Tibial nerve (tissue), 4 donors: Measurements from ENCODE around the gene RNF166. TPM values are rescaled to one million over a fixed set of nuclear protein-coding genes. Genes with fewer than 3 reads are reported as not detected.

Experiments
- DNase-seq, 2 donors: peaks; one replicate each; pipeline ENCODE4 v3.0.0-alpha.2; 2019; ENCODE audit warnings: low spot score in 2 of 2
- H3K27ac ChIP-seq, 4 donors: fragments of 200-600 bp; sonication (generic) in 3 of 4; one replicate each; pipeline ENCODE4 v1.5.1; 2017 to 2019; ENCODE audit warnings: mild to moderate bottlenecking in 1 of 4
- H3K27me3 ChIP-seq, 2 donors: fragments of 200-600 bp; sonication (generic) in 1 of 2; one replicate each; pipeline versions ENCODE4 v1.5.1 to v1.6.0; 2017 to 2019
- H3K36me3 ChIP-seq, 3 donors: fragments of 200-600 bp; sonication (generic); one replicate each; pipeline ENCODE4 v1.5.1; 2018 to 2019
- H3K4me1 ChIP-seq, 4 donors: fragments of 200-600 bp; sonication (generic) in 3 of 4; one replicate each; pipeline ENCODE4 v1.5.1; 2017 to 2019
- H3K4me3 ChIP-seq, 4 donors: fragments of 200-600 bp; sonication (generic) in 3 of 4; one replicate each; pipeline ENCODE4 v1.5.1; 2017 to 2019; ENCODE audit warnings: mild to moderate bottlenecking in 1 of 4, moderate library complexity in 1 of 4
- H3K9me3 ChIP-seq, 4 donors: fragments of 200-600 bp; sonication (generic) in 3 of 4; one replicate each; pipeline ENCODE4 v1.5.1; 2017 to 2019
- EP300 ChIP-seq, 2 donors: sonication (generic); formaldehyde crosslinking; IDR thresholded peaks; one replicate each; pipeline ENCODE4 v1.6.1; 2017; ENCODE audit warnings: antibody characterized with exemption in 2 of 2, mild to moderate bottlenecking in 1 of 2
- POLR2A ChIP-seq, 2 donors: fragments of 450-650 bp; IDR thresholded peaks; one replicate each; pipeline ENCODE4 v1.6.1; 2017; ENCODE audit warnings: antibody characterized with exemption in 2 of 2, mild to moderate bottlenecking in 2 of 2, moderate library complexity in 2 of 2
- WGBS, 2 donors: methylation state at CpG; one replicate each; pipeline ENCODE4 v1.1.5; 2018; 5-methylcytosine and 5-hydroxymethylcytosine counted together
- total RNA-seq, 4 donors: library from RNA; depleted of rRNA; stranded (reverse); fragments of >200 nt; gene quantifications; one replicate each; pipeline ENCODE4 v1.1.0, GENCODE V29; 2016
- TF ChIP-seq, protein P1 (sequence below), 5 experiments: fragments of 200-600 bp in 3 of 5; fragments of 450-650 bp in 2 of 5; sonication (generic) in 3 of 5; IDR thresholded peaks; one replicate each; pipeline ENCODE4 v1.5.1; 2016 to 2019; ENCODE audit warnings: antibody characterized with exemption in 5 of 5, mild to moderate bottlenecking in 3 of 5, moderate library complexity in 2 of 5

Gene RNF166
- total RNA-seq, 4 donors from 2014 or later, result 36.5 to 56.7 (median 43.5) TPM

DNA sequence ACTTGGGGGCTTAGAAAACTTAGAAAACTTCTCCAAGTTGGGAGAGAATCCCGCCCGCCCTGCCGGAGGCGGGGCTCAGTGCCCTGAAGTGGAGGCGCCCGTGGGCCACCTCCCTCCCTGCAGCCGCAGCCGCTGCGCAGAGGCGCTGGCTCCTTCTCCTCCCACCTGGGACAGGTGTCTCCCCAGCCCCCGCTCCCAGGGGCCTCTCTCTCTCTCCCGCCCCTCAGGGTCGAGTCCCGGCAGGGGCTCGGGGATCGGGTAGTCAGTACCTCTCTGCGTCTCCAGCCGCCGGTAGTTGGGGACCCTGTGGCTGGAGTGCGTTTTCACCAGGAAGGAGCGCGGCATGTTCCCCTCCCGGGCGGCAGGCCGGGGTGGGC is 20.2 kb downstream of the RNF166 start:
- peak overlapping the region; percentile 20 to 78 (median 66) for H3K27ac ChIP-seq
- H3K27me3 ChIP-seq, result peaks cover 0 to 88% of the 10 kb centered on the region in 2 donors
- DNase-seq, result no peak
- H3K4me3 ChIP-seq, result peak overlapping the region; percentile 29 to 70 (median 48)
- peaks cover 0 to 38% (median 23%) of the 10 kb centered on the region in 4 donors for H3K4me1 ChIP-seq
- TF ChIP-seq, protein P1, sequence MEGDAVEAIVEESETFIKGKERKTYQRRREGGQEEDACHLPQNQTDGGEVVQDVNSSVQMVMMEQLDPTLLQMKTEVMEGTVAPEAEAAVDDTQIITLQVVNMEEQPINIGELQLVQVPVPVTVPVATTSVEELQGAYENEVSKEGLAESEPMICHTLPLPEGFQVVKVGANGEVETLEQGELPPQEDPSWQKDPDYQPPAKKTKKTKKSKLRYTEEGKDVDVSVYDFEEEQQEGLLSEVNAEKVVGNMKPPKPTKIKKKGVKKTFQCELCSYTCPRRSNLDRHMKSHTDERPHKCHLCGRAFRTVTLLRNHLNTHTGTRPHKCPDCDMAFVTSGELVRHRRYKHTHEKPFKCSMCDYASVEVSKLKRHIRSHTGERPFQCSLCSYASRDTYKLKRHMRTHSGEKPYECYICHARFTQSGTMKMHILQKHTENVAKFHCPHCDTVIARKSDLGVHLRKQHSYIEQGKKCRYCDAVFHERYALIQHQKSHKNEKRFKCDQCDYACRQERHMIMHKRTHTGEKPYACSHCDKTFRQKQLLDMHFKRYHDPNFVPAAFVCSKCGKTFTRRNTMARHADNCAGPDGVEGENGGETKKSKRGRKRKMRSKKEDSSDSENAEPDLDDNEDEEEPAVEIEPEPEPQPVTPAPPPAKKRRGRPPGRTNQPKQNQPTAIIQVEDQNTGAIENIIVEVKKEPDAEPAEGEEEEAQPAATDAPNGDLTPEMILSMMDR (IDR thresholded peaks at IDR 0.05), result no peak
- no peak for TF ChIP-seq EP300 (IDR thresholded peaks at IDR 0.05)
- TF ChIP-seq POLR2A (IDR thresholded peaks at IDR 0.05), result no peak
- no peaks in the 10 kb centered on the region for H3K36me3 ChIP-seq
- 0% methylated on average over 4 of the region's 25 CpGs; no CpG with 5 or more reads in 1 of the 2 donors for WGBS, 2 donors
- no peaks in the 10 kb centered on the region for H3K9me3 ChIP-seq

DNA sequence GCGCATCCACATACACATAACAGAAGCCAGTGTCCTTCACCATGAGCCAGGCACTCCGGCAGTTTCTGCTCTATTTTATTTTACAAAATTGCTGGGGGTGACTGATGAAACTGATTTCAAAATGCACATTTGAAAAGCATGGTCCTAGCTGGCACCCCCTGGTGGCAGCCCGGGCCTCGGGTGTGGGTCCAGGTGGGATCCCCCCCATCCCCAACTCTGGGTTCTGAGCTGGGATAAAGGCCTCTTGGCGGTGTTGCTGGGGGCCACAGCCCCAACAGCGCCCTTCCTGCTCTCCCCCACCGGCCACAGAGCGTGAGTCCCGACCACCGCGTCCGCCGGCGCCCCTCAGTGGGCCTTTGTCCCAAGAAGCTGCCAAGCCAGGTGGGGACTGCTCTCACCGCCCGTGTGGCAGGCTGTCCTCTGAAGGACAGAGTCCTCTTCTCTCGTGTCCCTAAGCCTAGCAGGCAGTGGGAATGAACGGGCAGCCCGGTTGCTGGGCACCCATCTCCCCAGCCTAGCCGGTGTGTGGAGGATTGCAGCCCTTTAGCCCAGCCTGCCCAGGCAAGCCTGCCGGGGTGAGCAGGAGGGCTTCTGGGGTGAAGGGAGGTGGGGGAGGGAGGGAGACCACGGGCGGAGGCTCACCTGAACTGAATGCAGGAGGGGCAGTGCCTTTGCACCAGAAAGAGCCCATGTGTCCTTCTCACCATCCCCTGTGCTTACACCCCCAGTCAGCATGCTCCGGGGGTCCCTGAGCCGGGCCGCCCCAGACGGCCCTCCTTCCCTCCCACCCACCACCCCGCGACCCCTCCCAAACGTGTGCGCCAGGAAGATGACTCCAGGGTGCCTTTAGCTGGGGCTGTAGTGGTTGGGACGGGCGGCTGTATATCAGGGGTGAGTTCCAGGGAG is 20.8 kb downstream of the RNF166 start:
- WGBS, 2 donors, result 3 to 7% methylated on average over 26 to 28 of the region's 33 CpGs

DNA sequence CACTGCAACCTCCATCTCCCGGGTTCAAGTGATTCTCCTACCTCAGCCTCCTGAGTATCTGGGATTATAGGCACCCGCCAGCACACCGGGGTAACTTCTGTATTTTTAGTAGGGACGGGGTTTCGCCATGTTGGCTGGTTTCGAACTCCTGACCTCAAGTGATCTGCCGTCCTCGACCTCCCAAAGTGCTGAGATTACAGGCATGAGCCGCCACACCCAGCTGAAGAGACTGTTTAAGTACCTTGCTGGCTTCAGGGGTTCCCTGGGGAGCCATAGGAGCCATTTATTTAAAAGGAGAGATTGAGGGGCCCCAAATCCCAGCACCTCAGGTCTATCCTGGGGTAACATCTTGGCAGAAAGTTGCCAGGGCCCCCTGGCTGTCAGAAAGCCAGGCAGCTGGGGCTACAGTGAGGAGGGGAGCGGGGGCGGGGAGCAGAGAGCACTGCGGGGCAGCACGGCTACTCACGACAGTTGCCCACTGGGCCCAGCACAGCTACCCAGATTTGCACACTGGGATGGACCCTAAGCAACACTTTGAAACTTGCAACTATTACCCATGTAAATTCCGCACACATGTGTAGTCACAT is 21.5 kb downstream of the RNF166 start:
- peaks cover 0 to 82% of the 10 kb centered on the region in 2 donors for H3K27me3 ChIP-seq
- no peak for DNase-seq
- H3K27ac ChIP-seq, result no peak overlapping the region
- H3K4me1 ChIP-seq, result peaks cover 0 to 38% (median 24%) of the 10 kb centered on the region in 4 donors
- H3K36me3 ChIP-seq, result no peaks in the 10 kb centered on the region
- 65 to 66% methylated on average over 15 of the region's 15 CpGs for WGBS, 2 donors
- peak overlapping the region in 1 of 4 donors; percentile 70 for H3K4me3 ChIP-seq
- no peaks in the 10 kb centered on the region for H3K9me3 ChIP-seq
- TF ChIP-seq POLR2A (IDR thresholded peaks at IDR 0.05) (no peak), EP300 (IDR thresholded peaks at IDR 0.05) (no peak)
- TF ChIP-seq, protein P1 (IDR thresholded peaks at IDR 0.05), result no peak

More for the DNA sequence above, 20.8 kb downstream of the RNF166 start:
- no peak for DNase-seq
- peaks cover 0 to 38% (median 24%) of the 10 kb centered on the region in 4 donors for H3K4me1 ChIP-seq
- no peak for TF ChIP-seq EP300 (IDR thresholded peaks at IDR 0.05)
- no peak for TF ChIP-seq POLR2A (IDR thresholded peaks at IDR 0.05)
- TF ChIP-seq, protein P1 (IDR thresholded peaks at IDR 0.05), result peak; percentile 36 to 67 (median 47)
- H3K27ac ChIP-seq, result peak overlapping the region; percentile 20 to 78 (median 66)
- no peaks in the 10 kb centered on the region for H3K36me3 ChIP-seq
- H3K4me3 ChIP-seq, result peak overlapping the region; percentile 29 to 70 (median 48)
- no peaks in the 10 kb centered on the region for H3K9me3 ChIP-seq
- H3K27me3 ChIP-seq, result peaks cover 0 to 89% of the 10 kb centered on the region in 2 donors

DNA sequence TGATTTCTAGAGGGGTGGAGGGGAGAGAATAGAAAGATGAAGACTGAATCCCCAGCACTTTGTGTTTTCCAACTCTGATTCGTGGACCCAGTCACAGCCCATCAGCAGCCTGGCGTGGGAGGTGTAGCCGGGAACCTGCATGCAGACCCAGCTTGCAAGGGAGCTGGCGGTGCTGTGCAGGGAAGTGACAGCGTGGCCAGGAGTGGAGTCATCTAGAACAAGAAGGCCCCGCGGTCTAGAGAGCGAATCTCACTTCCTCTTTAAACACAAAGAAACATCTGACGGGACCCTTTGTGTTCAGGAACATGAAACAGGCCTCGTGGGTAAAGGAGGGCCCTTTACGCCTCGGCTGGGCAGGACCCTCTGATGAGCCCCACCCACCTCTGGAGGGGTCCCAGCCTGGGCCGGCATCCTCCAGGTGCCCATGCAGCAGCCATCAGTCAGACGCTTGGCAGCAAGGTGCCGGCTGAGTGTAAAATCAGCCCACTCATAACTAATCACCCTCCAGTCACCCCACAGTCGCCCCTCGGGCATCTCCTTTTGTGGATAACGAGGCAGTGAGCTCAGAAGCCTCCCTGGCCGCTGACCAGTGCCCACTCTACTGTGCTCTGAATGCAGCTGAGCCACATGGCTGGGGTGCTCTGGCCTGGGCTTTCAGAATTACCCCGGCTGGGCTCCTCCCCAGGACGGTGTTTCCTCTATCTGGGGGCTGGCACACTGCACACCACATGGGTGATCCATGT is 24.3 kb downstream of the RNF166 start:
- Histone ChIP-seq H3K4me1 (peaks cover 0 to 33% (median 23%) of the 10 kb centered on the region in 4 donors), H3K9me3 (no peaks in the 10 kb centered on the region), H3K27me3 (peaks cover 0 to 70% of the 10 kb centered on the region in 2 donors), H3K27ac (peak overlapping the region in 3 of 4 donors; percentile 27 to 78 (median 57)), H3K4me3 (no peak overlapping the region), H3K36me3 (peaks cover 0 to 2% (median 0%) of the 10 kb centered on the region in 3 donors)
- TF ChIP-seq POLR2A (IDR thresholded peaks at IDR 0.05) (no peak), EP300 (IDR thresholded peaks at IDR 0.05) (peak in 1 of 2 donors; percentile 22)
- TF ChIP-seq, protein P1 (IDR thresholded peaks at IDR 0.05), result no peak
- 21 to 24% methylated on average over 16 to 18 of the region's 21 CpGs for WGBS, 2 donors
- peak in 1 of 2 donors; percentile 45 for DNase-seq
